Hepatocyte (in vitro differentiated cells): ENCODE data around the gene FBXW5. TPM values are rescaled to one million over a fixed set of nuclear protein-coding genes. Genes with fewer than 3 reads are reported as not detected.

Experiments
- DNase-seq: peaks from one replicate; pipeline ENCODE4 v3.0.0-alpha.2; 2016; ENCODE audit warnings: low spot score
- H2AFZ ChIP-seq: fragments of 200-600 bp; sonication (generic); 2 replicates; pipeline ENCODE4 v1.6.0; 2016; ENCODE audit warnings: antibody characterized with exemption, mild to moderate bottlenecking
- H3K27ac ChIP-seq: fragments of 200-600 bp; sonication (generic); 2 replicates; pipeline ENCODE4 v1.5.1; 2016; ENCODE audit warnings: mild to moderate bottlenecking
- H3K27me3 ChIP-seq: fragments of 200-600 bp; sonication (generic); 2 replicates; pipeline ENCODE4 v1.6.1; 2016
- H3K36me3 ChIP-seq: fragments of 200-600 bp; sonication (generic); replicated peaks from 2 replicates; pipeline ENCODE4 v1.5.1; 2016; ENCODE audit warnings: low read depth; ENCODE audit not compliant: insufficient read depth
- H3K4me1 ChIP-seq: fragments of 200-600 bp; sonication (generic); 2 replicates; pipeline ENCODE4 v1.5.1; 2016; ENCODE audit warnings: mild to moderate bottlenecking, moderate library complexity; ENCODE audit not compliant: insufficient read depth
- H3K4me2 ChIP-seq: fragments of 200-600 bp; sonication (generic); 2 replicates; pipeline ENCODE4 v1.6.0; 2016
- H3K4me3 ChIP-seq: fragments of 200-600 bp; sonication (generic); 2 replicates; pipeline ENCODE4 v1.5.1; 2016; ENCODE audit warnings: mild to moderate bottlenecking
- H3K79me2 ChIP-seq: fragments of 200-600 bp; sonication (generic); 2 replicates; pipeline ENCODE4 v1.6.0; 2017; ENCODE audit warnings: mild to moderate bottlenecking
- H3K9me2 ChIP-seq: fragments of 200-600 bp; sonication (generic); replicated peaks from 2 replicates; pipeline ENCODE4 v1.6.0; 2017; ENCODE audit warnings: mild to moderate bottlenecking; ENCODE audit not compliant: insufficient read depth
- H3K9me3 ChIP-seq: fragments of 200-600 bp; sonication (generic); 2 replicates; pipeline ENCODE4 v1.5.1; 2016; ENCODE audit warnings: low read depth, mild to moderate bottlenecking
- H4K20me1 ChIP-seq: fragments of 200-600 bp; sonication (generic); 2 replicates; pipeline ENCODE4 v1.6.0; 2016; ENCODE audit warnings: mild to moderate bottlenecking; ENCODE audit not compliant: insufficient read depth, poor library complexity, severe bottlenecking
- EZH2 ChIP-seq: fragments of 200-600 bp; sonication (generic); IDR thresholded peaks from 2 replicates; pipeline ENCODE4 v1.6.1; 2016; ENCODE audit warnings: antibody characterized with exemption, mild to moderate bottlenecking, borderline replicate concordance
- EZH2phosphoT487 ChIP-seq: fragments of 200-600 bp; sonication (generic); IDR thresholded peaks from one replicate; pipeline ENCODE4 v1.6.1; 2018; ENCODE audit warnings: antibody characterized with exemption, mild to moderate bottlenecking, low read depth, moderate library complexity; ENCODE audit not compliant: unreplicated experiment, severe bottlenecking
- WGBS: methylation state at CpG from one replicate; pipeline ENCODE4 v1.1.6; 2016; ENCODE audit warnings: low lambda C conversion rate; ENCODE audit errors: missing lambda C conversion rate; 5-methylcytosine and 5-hydroxymethylcytosine counted together
- polyA plus RNA-seq: library from polyadenylated mRNA; unstranded; fragments of >200 nt; fragmentation: Nextera tagmentation; extraction: Ambion mirVana; gene quantifications from 2 replicates; pipeline ENCODE4 v1.2.1, GENCODE V29; 2016
- total RNA-seq: library from RNA; depleted of rRNA; stranded (reverse); fragments of >200 nt; gene quantifications from 2 replicates; pipeline ENCODE4 v1.2.3, GENCODE V29; 2014
- TF ChIP-seq, protein P1 (sequence below): fragments of 200-600 bp; sonication (generic); IDR thresholded peaks from 2 replicates; pipeline ENCODE4 v1.5.1; 2016; ENCODE audit warnings: antibody characterized with exemption, mild to moderate bottlenecking; ENCODE audit not compliant: poor library complexity

The FBXW5 gene
- total and polyA plus RNA-seq, 2 experiments from 2014 or later: 141 to 172 TPM

- WGBS: 98% methylated on average over 2 of the region's 2 CpGs
- DNase-seq: no peak
- Histone ChIP-seq H3K27ac (no peak overlapping the region), H3K36me3 (no peaks in the 10 kb centered on the region), H3K4me1 (no peaks in the 10 kb centered on the region), H4K20me1 (no peaks in the 10 kb centered on the region), H2AFZ (no peak overlapping the region), H3K4me3 (no peak overlapping the region), H3K27me3 (no peaks in the 10 kb centered on the region), H3K79me2 (no peaks in the 10 kb centered on the region), H3K9me2 (no peaks in the 10 kb centered on the region), H3K9me3 (no peaks in the 10 kb centered on the region), H3K4me2 (no peak overlapping the region)
- TF ChIP-seq, protein P1, sequence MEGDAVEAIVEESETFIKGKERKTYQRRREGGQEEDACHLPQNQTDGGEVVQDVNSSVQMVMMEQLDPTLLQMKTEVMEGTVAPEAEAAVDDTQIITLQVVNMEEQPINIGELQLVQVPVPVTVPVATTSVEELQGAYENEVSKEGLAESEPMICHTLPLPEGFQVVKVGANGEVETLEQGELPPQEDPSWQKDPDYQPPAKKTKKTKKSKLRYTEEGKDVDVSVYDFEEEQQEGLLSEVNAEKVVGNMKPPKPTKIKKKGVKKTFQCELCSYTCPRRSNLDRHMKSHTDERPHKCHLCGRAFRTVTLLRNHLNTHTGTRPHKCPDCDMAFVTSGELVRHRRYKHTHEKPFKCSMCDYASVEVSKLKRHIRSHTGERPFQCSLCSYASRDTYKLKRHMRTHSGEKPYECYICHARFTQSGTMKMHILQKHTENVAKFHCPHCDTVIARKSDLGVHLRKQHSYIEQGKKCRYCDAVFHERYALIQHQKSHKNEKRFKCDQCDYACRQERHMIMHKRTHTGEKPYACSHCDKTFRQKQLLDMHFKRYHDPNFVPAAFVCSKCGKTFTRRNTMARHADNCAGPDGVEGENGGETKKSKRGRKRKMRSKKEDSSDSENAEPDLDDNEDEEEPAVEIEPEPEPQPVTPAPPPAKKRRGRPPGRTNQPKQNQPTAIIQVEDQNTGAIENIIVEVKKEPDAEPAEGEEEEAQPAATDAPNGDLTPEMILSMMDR: no peak
- TF ChIP-seq EZH2 (no peak), EZH2phosphoT487 (no peak)
Observed at GRCh38 chr9:136931611-136932130, 12.9 kb downstream of the FBXW5 start.

- H3K27me3 ChIP-seq: no peaks in the 10 kb centered on the region
- DNase-seq: no peak
- H2AFZ ChIP-seq: no peak overlapping the region
- H3K9me3 ChIP-seq: no peaks in the 10 kb centered on the region
- TF ChIP-seq, protein P1: no peak
- H4K20me1 ChIP-seq: no peaks in the 10 kb centered on the region
- H3K79me2 ChIP-seq: no peaks in the 10 kb centered on the region
- H3K4me2 ChIP-seq: no peak overlapping the region
- H3K4me1 ChIP-seq: no peaks in the 10 kb centered on the region
- H3K4me3 ChIP-seq: no peak overlapping the region
- WGBS: 97% methylated on average over 4 of the region's 4 CpGs
- H3K36me3 ChIP-seq: no peaks in the 10 kb centered on the region
- no peaks in the 10 kb centered on the region for H3K9me2 ChIP-seq
- H3K27ac ChIP-seq: no peak overlapping the region
Observed at GRCh38 chr9:136930014-136930413, 14.5 kb downstream of the FBXW5 start.

- no peaks in the 10 kb centered on the region for H3K79me2 ChIP-seq
- H3K4me1 ChIP-seq: no peaks in the 10 kb centered on the region
- no peak overlapping the region for H3K4me3 ChIP-seq
- 92% methylated on average over 9 of the region's 9 CpGs for whole genome bisulfite sequencing
- H2AFZ ChIP-seq: no peak overlapping the region
- H3K4me2 ChIP-seq: no peak overlapping the region
- no peaks in the 10 kb centered on the region for H4K20me1 ChIP-seq
- no peaks in the 10 kb centered on the region for H3K9me2 ChIP-seq
- no peaks in the 10 kb centered on the region for H3K27me3 ChIP-seq
- no peak for DNase-seq
- TF ChIP-seq EZH2phosphoT487 (no peak), EZH2 (no peak)
- TF ChIP-seq, protein P1: no peak
- no peak overlapping the region for H3K27ac ChIP-seq
- no peaks in the 10 kb centered on the region for H3K9me3 ChIP-seq
- no peaks in the 10 kb centered on the region for H3K36me3 ChIP-seq
Observed at GRCh38 chr9:136928591-136928990, 15.9 kb downstream of the FBXW5 start.
